Panc1 (cell line): ENCODE data around the gene TAS2R9.

ENCODE experiments used
- CTCF ChIP-seq: fragments of 450-650 bp; IDR thresholded peaks from 2 replicates; pipeline ENCODE4 v1.5.1; 2017; ENCODE audit warnings: mild to moderate bottlenecking
- POLR2AphosphoS5 ChIP-seq: IDR thresholded peaks from 2 replicates; pipeline ENCODE4 v1.6.1; 2012; ENCODE audit warnings: mild to moderate bottlenecking, low read depth, low read length, moderate library complexity
- REST ChIP-seq, 2 experiments: IDR thresholded peaks; 2 replicates each; pipeline ENCODE4 v1.6.1; 2011 to 2012; ENCODE audit warnings: low read depth in 2 of 2, control low read depth in 1 of 2, low read length in 1 of 2, mild to moderate bottlenecking in 1 of 2, moderate library complexity in 1 of 2; ENCODE audit not compliant: insufficient read depth in 1 of 2
- TCF7L2 ChIP-seq: IDR thresholded peaks from 2 replicates; pipeline ENCODE4 v1.6.1; 2011; ENCODE audit warnings: mild to moderate bottlenecking, low read depth, low read length, inconsistent platforms

GRCh38 chr12:10855807-10856206 is 45.8 kb upstream of the TAS2R9 start:
- TF ChIP-seq CTCF (no peak), POLR2AphosphoS5 (no peak), REST (IDR thresholded peaks at IDR 0.05; ENCODE audit: insufficient read depth in 1 of 2, low read depth in 2 of 2, low read length in 1 of 2) (no peak), TCF7L2 (no peak)
